Posterior vena cava (tissue), 2 donors: ENCODE results near the gene ARAP1. TPM values are rescaled to one million over a fixed set of nuclear protein-coding genes. Genes with fewer than 3 reads are reported as not detected.

ENCODE experiments used
- DNase-seq: peaks from one replicate; pipeline ENCODE4 v3.0.0-alpha.2; 2020; ENCODE audit warnings: low spot score
- intact Hi-C, 2 donors: fragments of 100-400 bp; cut with DNase I; formaldehyde crosslinking; loops; one replicate each; pipeline versions ENCODE4 v1.14.1 to v1.14.2; 2022 to 2023
- total RNA-seq, 2 donors: library from RNA; stranded (reverse); fragmentation: NEBNext Ultra II Directional; extraction: Animal tissue kit (Norgen Biotek cat#: 25700); gene quantifications; one replicate each; pipeline ENCODE4 v1.2.1, GENCODE V29; 2021
- donor health status: DM: yes; HTN: yes; CAD: no.
- donor health status: DM: yes; HTN: yes; CAD: no.

The ARAP1 gene
- total RNA-seq, 2 donors from 2014 or later = 49.9 to 81.9 TPM

GRCh38 chr11:72679869-72680268 is 72.3 kb downstream of the ARAP1 start:
- no peak for DNase-seq
- intact Hi-C loops = loop anchor here in 1 of 2 donors (10.0 kb wide), 1 partner anchor 205 kb away; no protein-coding TSS in a partner anchor

GRCh38 chr11:72678524-72678923 is 73.7 kb downstream of the ARAP1 start:
- intact Hi-C loops = loop anchor here in 1 of 2 donors (10.0 kb wide), 1 partner anchor 204 kb away; no protein-coding TSS in a partner anchor
- DNase-seq = no peak

GRCh38 chr11:72676861-72677341 is 75.3 kb downstream of the ARAP1 start:
- DNase-seq = peak; percentile 90
- intact Hi-C loops = loop anchor here in 1 of 2 donors (10.0 kb wide), 1 partner anchor 202 kb away; no protein-coding TSS in a partner anchor

- intact Hi-C loops = loop anchor here in 1 of 2 donors (10.0 kb wide), 1 partner anchor 200 kb away; no protein-coding TSS in a partner anchor
- no peak for DNase-seq
Measured at GRCh38 chr11:72675221-72675620, 77.0 kb downstream of the ARAP1 start.

- DNase-seq = no peak
- intact Hi-C loops = loop anchor here in 1 of 2 donors (1.0 to 10.0 kb wide), 2 partner anchors 25 to 199 kb away; no protein-coding TSS in a partner anchor
Measured at GRCh38 chr11:72673943-72674828, 78.0 kb downstream of the ARAP1 start, which contains the start of gene PDE2A. TSS of gene PDE2A (minus strand) at chr11:72674422. CDS start at chr11:72674207, 215 bp downstream.

GRCh38 chr11:72673284-72673942 is 78.8 kb downstream of the ARAP1 start:
- no peak for DNase-seq
- intact Hi-C loops = loop anchor here in 1 of 2 donors (10.0 kb wide), 1 partner anchor 199 kb away; no protein-coding TSS in a partner anchor

GRCh38 chr11:72672597-72673238 is 79.5 kb downstream of the ARAP1 start:
- intact Hi-C loops = loop anchor here in 1 of 2 donors (10.0 kb wide), 1 partner anchor 198 kb away; no protein-coding TSS in a partner anchor
- no peak for DNase-seq

- intact Hi-C loops = loop anchor here in 1 of 2 donors (10.0 kb wide), 1 partner anchor 197 kb away; no protein-coding TSS in a partner anchor
- DNase-seq = no peak
Measured at GRCh38 chr11:72671152-72672099, 80.8 kb downstream of the ARAP1 start.

- intact Hi-C loops = loop anchor here in 1 of 2 donors (10.0 kb wide), 1 partner anchor 195 kb away; no protein-coding TSS in a partner anchor
- no peak for DNase-seq
Measured at GRCh38 chr11:72670041-72670440, 82.2 kb downstream of the ARAP1 start.

GRCh38 chr11:72669527-72669926 is 82.7 kb downstream of the ARAP1 start:
- no peak for DNase-seq
- intact Hi-C loops = no loop called here

- DNase-seq = no peak
- intact Hi-C loops = no loop called here
Measured at GRCh38 chr11:72668629-72669347, 83.4 kb downstream of the ARAP1 start.

- intact Hi-C loops = loop anchor here in 1 of 2 donors (2.0 kb wide), 1 partner anchor 43 kb away; no protein-coding TSS in a partner anchor
- no peak for DNase-seq
Measured at GRCh38 chr11:72665911-72666472, 86.2 kb downstream of the ARAP1 start.

GRCh38 chr11:72662036-72662435 is 90.2 kb downstream of the ARAP1 start:
- no peak for DNase-seq
- intact Hi-C loops = no loop called here

GRCh38 chr11:72661486-72661885 is 90.7 kb downstream of the ARAP1 start:
- no peak for DNase-seq
- intact Hi-C loops = no loop called here

- no peak for DNase-seq
- intact Hi-C loops = loop anchor here in 1 of 2 donors (10.0 kb wide), 1 partner anchor 174 kb away; no protein-coding TSS in a partner anchor
Measured at GRCh38 chr11:72658989-72659640, 93.1 kb downstream of the ARAP1 start.

- intact Hi-C loops = loop anchor here in 1 of 2 donors (10.0 kb wide), 1 partner anchor 173 kb away; no protein-coding TSS in a partner anchor
- DNase-seq = no peak
Measured at GRCh38 chr11:72657411-72658100, 94.7 kb downstream of the ARAP1 start.
